DMS 273 (cell line): ENCODE measurements around the gene BAG1.

Experiments
- DNase-seq: peaks from one replicate; lab custom pipeline; 2025; ENCODE audit not compliant: unreplicated experiment; lab: John Stamatoyannopoulos, UW

The BAG1 gene

DNA sequence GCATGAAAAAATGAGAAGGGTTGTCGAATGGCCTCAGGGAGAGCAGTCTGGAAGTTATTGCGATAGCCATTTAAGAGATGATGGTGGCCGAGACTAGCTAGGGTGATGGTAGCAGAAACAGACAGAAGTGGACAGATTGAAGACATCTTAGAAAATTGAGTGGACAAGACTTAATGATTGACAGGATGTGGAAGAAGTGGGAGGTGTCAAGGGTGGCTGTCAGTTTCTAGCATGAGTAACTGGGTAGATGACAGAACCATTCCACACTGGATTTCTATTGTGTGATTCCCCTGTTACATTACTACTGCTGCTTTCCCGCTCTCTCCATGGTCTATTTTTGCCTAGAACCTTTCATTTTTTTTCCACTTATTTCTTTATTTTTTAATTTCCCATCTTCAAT lies 13.0 kb upstream of the BAG1 start:
- no peak for DNase-seq

DNA sequence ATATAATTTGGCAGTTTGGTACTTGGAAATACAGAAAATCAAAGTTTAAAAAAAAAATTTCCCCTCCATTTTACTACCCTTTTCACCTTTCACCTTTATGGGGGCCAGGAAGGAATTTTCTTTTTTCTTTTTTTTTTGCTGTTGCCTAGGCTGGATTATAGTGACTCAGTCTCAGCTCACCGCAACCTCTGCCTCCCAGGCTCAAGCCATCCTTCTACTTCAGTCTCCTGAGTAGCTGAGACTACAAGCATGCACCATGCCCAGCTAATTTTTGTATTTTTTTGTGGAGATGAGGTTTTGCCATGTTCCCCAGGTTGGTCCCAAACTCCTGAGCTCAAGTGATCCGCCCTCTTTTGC lies 9.4 kb upstream of the BAG1 start:
- no peak for DNase-seq

DNA sequence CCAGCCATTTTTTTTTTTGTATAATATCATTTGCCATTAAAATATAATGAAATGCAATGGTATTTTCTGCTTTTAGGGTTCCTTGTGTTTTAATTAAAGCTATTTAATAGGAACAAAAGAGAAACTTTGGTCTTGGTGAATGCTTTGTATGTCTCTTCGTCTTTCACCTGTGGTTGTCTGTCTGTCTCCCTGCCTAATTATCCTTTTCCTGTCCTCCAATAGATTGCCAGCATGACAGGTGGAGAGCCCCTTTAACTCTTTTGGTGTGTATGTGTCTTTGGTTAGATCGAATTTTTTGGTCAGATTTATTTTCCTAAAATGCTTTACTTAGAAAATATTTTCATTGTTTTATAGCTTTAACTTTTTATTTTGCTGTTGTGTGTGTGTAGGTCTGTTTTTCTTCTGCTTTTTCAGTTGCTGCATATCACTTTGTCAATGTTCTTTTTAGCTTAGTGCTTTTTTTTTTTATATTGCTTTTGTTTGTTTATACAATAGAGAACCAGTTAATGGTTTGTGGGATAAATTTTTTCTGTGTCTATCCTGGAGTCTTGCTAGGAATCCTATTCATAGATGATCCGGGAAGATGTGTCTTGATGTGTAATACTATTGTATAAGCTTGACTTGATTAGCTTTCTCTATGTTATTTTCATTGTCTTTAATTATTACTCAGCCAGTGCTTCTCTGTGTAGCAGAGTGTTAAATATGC lies 8.9 kb upstream of the BAG1 start:
- no peak for DNase-seq

DNA sequence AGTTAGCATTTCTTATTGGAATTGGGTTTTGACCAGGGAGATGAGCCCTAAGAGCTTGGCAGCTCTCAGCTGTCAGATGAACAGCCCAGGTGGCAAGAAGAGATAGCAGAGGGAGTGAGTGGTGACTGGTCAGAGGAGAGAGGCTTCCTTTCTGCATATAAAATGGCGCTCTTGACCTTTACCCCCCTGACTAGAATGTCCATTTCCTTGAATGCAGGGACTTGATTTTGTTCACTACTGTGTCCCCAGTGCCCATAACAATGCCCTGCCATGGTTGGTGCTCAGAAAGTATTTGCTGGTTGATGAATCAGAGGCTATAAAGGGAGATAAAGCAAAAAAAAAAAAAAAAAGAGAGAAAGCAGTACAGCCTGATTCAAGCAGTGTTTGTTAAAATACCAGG lies 7.6 kb upstream of the BAG1 start:
- DNase-seq: no peak

DNA sequence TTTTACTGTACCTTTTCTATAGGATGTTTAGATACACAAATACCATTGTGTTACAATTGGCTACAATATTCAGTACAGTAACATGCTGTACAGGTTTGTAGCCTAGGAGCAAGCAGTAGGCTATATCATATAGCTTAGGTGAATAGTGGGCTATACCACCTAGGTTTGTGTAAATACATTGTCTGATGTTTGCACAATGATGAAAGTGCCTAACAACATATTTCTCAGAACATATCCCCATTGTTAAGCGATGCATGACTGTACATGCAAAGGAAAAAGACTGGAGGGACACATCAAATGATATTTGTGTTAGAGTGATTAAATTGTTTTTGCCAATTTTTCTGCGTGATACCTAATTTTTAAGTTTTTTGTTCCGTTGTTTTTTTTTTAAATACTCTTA lies 5.6 kb upstream of the BAG1 start:
- DNase-seq: no peak

DNA sequence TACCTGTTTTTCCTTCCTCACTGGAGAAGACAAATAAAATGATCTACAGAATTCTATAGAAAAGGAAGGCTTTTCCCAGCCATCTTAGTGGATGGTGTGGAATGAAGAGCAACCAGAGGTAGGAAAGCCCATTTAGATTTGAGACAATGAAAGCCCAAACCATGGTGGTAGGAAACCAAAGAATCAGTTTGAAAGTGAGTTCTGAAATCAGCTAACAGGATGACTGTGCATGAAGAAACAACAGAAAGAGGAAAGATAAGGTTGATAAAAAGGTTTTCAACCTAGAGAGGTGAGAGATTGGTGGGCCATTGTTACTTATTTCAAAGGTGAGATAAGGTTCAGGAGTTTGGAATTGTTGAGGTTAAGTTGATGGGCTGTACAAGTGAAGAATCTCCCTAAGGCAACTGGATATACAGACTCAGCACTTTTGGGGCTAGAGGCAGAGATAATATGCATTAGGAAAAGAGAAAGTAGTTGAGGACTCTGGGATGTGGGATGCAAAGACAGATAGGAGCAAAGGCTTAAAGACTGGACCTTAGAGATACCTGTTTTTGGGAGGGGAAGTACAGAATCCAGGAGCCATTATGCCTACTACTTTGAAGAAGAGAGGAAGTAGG lies 2.8 kb upstream of the BAG1 start:
- no peak for DNase-seq

DNA sequence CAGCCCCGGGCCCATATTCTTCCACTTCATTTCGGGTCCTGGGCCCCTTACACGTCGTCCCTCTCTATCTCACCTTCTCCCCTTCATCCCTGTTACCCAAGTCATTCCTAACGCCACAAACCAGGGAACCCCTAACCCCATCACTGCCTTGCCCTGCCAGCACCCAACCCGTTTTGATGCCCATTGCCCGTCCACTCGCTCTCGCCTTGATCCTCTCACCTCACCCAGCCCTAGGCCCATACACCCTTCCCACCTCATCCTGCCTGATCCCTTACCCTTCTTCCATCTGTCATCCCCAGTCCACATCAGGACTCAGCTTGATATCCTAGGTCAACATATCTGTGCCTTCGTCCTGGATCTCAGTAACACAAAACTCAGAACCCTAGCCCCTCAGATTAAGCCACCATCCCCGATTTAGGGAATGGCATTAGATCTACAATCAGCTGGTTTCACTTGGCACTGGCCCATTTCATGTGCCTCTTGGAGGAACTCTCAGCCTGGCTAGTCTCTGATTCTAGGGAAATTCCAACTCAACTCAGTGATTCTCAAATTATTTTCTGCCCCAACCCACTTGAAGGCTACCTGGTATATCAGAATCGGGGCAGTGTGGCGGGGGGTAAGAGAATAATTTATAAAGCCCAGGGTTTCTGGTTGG lies 830 bp upstream of the BAG1 start:
- DNase-seq: no peak

DNA sequence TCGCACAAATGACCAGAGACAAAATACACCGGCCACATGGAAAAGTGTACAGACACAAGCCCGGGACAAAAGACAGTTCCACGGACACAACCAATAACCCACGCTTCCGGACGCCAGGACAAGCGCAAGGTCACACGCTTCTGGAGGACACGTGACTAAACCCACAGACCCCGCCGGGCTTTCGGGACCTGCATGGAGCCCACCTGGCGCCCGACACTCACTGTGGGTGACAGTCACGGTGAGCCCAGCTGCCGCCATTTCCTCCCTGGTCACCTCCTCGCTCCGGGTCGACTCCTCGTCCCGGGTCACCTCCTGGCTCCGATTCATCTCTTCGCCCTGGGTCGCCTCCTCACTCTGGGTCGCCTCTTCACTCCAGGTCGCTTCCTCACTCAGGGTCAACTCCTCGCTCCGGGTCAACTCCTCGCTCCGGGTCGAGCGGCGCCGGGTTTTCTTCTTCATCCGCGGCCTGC lies 470 bp downstream of the BAG1 start:
- peak; percentile 65 for DNase-seq

DNA sequence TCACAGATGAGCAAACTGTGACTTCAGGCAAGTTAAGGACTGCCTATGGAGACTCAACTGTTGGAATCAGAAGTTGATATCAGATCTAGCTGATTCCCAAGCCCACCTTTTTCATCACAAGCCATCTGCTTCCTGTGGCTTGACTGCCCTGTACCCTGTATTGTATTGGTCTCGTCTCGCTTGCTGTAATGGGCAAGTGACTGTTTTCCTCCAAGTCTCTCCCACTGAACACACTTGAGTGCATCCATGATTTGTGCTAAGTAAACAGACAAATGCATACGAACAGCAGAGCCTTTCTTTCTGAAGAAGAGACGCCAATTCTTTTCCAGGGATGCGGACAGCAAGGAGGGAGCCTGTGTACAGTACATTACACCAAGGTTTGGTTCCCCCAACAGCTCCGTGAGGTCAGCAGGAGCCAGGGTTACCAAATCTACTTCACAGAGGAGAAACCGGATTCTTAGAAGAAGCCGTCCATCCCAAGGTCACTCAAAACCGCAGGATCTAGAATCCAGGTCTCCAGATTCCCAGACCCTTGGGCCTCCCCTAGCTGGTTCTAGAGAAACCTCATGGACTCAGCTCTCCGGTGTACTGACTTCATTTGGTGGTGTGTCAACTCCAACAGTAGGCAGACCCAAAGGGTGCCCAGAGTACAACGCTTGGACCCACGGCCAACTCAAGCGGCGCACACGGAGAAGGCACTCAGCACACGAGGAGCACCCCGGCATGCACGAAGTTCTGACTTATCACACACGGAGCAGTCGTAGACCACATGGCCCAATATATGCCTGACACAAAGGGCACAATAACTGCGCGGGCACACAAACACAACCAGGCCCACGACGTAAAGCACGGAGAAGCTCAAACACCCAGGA lies 1.1 kb downstream of the BAG1 start:
- peak; percentile 62 for DNase-seq

DNA sequence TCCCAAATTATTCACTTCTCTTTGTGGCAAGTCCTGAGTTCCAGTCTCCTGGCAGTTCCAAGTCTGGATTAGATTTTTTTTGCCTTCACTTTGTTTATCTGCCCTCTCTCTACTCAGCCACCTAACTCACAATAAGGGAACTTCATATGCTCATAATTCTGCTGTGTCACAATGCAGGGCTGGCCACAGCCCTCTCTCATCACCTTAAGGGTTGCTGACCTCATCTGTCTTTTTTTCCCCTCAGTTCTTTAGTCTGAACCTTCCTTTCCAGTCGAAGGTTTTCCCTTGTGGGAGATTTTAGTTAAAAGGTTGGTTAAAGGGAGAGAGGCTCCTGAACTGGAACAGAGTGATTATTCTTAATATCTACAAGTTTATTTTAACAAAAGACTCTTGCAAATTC lies 4.1 kb downstream of the BAG1 start:
- DNase-seq: no peak

DNA sequence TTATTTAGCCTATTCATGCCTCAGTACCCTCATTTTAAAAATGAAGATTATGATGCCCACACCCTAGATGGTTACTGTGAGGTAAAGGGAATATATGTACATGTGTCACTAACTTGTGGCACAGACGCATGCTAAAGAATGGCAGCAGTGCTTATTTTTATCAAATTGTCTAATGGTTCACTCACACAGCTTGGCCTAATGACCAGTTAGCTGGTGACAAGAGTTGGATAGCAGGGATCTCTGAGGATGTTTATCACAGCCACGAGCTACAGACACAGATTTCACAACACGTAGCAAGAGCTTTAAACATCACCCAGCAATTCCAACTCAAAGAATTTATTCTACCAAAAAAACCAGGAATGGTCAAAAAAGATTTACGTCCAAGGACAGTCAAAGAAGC lies 7.2 kb downstream of the BAG1 start:
- DNase-seq: no peak

DNA sequence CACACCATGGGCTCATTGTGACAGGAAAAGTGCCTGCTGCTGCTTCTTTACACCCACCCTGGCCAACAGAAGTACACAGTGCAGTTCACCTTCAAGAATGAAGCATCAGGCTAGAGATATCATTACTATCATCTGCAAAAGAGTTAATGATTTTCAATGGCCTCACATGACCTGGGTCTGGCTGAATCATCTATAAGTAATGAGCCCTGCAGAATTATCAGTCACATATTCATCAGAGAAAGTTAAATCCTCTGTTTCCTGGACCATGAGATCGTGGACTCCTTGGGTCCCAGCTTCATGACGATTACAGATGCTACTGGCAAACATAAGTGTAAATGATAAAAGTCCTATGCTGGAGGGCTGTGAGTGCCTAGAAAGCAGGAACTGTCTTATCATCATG lies 8.3 kb downstream of the BAG1 start:
- DNase-seq: no peak

DNA sequence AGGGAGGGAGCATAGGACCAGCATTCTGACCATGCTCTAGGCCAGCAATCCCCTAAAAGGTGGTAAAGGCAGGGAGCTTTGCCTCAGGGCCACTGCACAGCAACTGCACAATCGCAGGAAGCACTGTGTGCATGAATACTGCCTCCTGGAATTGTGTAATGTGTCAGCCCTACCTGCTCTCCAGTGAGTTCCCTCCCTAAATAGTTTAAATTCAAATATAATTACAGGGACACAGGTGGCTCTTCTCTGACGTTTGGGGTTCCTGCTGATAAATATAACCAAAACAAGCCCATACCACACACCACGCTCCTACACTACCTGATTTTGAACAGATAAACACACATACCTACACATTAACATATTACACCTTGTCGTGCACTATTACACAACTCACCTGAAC lies 9.0 kb downstream of the BAG1 start:
- DNase-seq: no peak

DNA sequence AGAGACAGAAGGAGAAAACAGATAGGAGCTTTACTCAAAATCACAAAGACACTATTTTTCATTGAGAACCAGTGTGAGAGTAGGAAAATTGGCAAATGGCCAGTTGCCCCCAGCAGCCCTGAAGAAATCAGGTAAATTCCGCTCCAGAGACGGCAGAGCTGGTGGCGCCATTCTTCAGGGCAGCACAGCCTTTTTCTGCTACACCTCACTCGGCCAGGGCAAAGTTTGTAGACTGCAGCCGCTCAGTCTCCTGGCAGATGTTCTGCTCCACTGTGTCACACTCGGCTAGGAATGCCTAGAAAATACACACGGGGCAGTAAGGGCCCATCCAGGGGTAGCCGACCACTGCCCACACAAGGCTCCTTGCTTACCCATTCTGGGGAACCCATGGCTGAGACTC lies 9.5 kb downstream of the BAG1 start:
- DNase-seq: no peak

DNA sequence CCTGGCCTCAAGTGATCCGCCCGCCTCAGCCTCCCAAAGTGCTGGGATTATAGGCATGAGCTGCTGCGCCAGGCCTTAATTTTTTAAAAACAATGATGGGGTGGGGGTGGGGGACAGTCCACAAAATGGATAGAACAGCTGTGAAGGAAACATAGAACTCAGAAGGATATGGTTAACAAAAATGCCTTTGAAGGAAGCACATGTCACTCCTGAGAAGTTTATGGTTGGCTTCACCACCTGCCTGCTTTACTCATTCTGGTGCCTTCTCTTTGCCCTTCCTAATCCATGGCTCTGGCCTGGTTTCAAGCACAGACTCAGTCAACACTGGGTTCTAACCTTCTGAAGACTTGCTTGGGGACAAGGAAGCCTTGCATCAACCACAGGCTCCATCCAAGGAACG lies 10.3 kb downstream of the BAG1 start:
- DNase-seq: no peak

DNA sequence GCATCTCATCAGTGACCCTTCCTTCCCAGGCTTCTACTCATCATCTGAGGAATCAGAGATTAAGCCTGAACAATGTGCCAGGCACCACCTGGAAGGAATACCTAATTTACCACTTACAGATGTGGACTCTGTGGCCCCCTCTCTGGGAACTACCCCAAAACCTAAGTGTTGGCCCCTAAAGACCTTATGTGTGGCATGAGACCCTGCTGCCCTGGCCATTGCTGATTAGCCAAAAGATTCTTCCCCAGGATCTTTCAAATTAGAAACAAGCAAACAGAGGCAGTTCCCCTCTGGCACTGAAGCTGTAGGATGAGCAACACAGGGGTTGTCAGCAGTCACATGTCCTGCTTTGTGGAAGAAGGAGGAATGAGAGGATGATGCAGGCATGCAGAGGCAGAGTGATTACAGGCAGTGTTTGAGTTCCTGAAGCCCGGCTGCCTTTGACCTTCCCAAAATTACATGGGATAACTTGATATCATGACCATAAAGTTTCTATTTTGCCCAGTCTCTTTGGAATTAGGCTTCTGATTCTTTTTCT lies 14.0 kb downstream of the BAG1 start:
- DNase-seq: peak; percentile 11

DNA sequence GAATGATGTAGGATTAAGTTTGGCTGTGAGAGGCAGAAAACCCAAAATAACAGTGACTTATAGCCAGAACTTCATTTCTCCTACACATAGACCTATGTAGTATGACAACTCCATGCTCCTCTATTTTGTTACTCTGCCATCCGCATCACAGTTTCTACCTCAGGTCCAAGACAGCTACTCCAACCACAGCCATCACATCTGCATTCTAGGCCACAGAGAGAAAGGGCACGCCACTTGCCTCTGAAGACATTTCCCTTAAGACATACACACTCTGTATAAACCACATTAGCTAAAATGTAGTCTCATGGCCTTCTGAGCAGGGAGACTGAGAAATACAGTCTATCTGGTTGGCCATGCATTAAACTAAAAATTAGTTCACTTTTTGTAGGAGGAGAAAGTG lies 14.5 kb downstream of the BAG1 start:
- DNase-seq: no peak

DNA sequence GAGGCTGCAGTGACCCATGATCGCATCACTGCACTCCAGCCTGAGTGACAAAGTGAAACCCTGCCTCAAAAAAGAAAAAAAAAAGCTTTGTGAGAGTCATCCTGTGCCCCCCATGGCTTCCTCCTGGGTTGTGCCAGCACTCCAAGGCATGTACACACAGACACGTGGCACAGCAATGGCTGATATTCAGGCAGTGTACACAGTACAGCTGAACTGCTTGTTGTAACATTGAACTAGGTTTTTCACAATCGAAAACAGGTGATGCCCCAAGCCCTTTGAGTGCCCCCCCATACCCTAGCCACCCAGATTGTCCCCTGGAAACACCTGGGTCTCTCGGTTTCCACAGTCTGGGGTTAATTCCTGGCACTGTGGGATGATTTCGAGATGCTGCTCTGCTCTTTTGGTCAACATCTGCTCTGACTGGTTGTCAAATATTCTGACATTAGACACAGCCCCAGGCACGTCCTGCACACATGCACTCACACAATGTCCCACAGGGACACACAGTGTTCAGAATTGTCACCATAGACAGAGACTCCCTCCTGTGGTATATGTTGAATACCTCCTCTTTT lies 15.3 kb downstream of the BAG1 start:
- peak; percentile 33 for DNase-seq

DNA sequence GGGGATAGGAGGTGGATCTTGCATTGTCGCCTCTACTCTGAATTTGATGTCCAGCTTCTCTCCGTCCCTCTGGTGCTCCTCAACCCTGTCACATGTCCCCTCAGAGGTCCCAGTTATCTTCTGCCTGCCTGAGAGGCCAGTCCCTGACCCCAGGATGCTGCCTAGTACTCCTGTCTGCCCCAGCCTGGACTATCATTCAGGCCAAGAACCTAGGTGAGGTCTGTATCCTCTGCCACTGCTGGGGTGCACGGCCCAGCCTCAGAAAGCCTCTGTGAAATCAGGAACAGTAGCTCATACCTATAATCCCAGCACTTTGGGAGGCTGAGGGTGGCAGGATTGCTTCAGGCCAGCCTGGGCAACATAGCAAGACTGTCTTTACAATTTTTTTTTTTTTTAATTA lies 15.9 kb downstream of the BAG1 start:
- no peak for DNase-seq

DNA sequence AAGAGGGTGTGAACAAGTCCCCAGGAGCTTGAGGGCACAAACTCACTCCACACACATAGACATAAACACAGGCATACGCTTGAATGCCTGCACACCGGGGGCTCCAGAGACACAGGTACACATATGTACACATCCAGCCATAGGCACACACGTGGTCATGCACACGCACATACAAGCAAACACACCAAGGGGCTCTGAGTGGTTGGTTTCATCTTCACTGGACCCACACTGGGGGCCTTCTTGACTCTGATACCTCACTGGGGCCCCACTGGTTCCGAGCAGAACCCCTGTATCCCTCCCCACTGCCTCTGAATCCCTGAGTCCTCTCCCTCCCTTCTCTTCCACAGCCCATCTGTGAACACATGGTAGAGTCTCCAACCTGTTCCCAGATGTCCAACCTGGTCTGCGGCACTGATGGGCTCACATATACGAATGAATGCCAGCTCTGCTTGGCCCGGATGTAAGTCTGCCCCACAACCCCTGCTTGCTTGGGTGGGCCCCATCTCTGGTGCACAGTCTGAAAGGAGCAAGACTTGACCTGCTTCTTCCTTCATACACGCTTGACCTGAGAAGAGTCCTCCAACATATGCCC lies 18.1 kb downstream of the BAG1 start:
- peak; percentile 18 for DNase-seq

DNA sequence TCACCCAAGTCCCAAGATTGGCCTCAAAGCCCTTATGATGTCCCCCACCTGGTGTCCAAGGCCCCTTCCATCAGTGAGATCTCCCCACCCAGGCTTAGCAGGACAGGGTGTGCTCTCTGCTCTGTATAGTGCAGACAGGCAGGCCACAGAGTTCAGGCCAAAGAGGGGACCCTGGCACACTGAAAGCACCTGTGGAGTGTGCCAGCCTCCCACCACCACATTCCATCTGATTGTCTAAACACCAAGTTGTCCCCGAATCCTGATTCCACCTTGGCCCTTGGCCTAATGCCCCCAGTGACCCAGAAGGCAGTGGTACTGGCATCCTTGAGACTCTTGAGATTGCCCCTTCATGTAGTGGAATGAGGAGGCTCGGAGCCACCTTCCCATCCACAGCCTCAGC lies 19.2 kb downstream of the BAG1 start:
- no peak for DNase-seq
